HCT116 (cell line): ENCODE measurements around the gene C2.

Source experiments
- EZH2phosphoT487 ChIP-seq: fragments of 200-600 bp; IDR thresholded peaks from 2 replicates; pipeline ENCODE4 v1.6.1; 2018; ENCODE audit warnings: antibody characterized with exemption, borderline replicate concordance
- POLR2A ChIP-seq: IDR thresholded peaks from 2 replicates; pipeline ENCODE4 v1.7.0; 2011; ENCODE audit warnings: borderline replicate concordance; ENCODE audit not compliant: insufficient read depth, insufficient read length; ENCODE audit errors: extremely low read depth

DNA sequence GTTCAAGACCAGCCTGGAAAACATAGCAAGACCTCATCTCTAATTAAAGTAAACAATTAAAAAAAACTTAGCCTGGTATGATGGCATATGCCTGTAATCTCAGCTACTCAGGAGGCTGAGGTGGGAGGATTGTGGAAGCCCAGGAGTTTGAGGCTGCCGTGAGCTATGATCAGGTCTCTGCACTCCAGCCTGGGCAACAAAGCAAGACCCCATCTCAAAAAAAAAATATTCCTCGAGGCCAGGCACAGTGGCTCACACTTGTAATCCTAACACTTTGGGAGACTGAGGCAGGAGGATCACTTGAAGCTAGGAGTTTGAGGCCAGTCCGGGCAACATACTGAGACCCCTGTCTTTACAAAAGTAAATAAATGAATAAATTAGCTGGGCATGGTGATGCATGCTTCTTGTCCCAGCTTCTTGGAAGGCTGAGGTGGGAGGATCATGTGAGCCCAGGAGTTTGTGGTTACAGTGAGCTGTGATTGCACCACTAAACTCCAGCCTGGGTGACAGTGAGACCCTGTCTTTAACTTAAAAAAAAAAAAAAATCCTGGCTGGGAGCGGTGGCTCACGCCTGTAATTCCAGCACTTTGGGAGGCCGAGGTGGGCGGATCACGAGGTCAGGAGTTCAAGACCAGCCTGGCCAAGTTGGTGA, 9.3 kb upstream of the C2 start:
- TF ChIP-seq POLR2A (no peak), EZH2phosphoT487 (no peak)
